Measurements from ENCODE around the gene CREG2.
"Not testable (repeated sequence)": the region's sequence is repeated elsewhere in the genome, so short reads cannot be mapped to it uniquely, and the experiment has no call there.

The CREG2 gene

DNA sequence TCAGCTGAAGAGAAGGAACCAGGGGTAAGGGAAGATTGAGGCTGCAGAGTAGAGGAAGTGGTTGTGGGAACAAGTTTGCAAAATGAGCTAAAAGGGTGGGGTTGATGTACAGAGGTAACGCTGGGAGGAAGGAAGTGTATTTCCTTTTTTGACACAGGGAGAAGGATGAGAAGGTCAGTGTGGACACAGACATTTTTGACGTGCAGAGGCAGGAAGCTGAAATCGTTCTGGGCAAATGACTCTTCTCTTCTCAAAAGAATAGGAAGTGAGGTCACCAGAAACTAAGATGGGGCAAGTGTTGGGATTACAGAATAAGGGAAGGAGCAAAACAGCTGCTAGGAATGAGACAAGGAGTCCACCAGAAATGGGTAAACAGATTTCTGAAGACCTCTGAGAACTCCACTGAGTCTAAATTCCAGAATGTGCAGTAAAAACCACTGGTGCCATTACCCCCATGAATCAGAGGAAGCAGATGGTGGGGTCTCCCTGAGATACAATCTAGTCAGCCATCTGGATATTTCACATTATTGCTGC is 58.8 kb downstream of the CREG2 start:
- H3K9ac ChIP-seq (ENCODE audit: low read length) = no peak overlapping the region
- peaks cover 19% of the 10 kb centered on the region for H3K9me3 ChIP-seq (ENCODE audit: control insufficient read depth, insufficient read depth, low read depth, low read length)
- 0 out of 2 replicates have a peak overlapping the region, but pooled peaks have one; percentile 63 for H3K27ac ChIP-seq (ENCODE audit: low read depth, low read length)
- peak overlapping the region; percentile 26; the same call in 1 of the 2 replicates for H3K4me3 ChIP-seq (ENCODE audit: low read depth, low read length)
- peaks cover 31% of the 10 kb centered on the region for H3K4me1 ChIP-seq (ENCODE audit: control insufficient read depth, insufficient read depth, low read length)
- H3K36me3 ChIP-seq (ENCODE audit: control insufficient read depth, insufficient read depth, low read length) = no peaks in the 10 kb centered on the region
- H3K27me3 ChIP-seq (ENCODE audit: control insufficient read depth, insufficient read depth, low read length) = no peaks in the 10 kb centered on the region

DNA sequence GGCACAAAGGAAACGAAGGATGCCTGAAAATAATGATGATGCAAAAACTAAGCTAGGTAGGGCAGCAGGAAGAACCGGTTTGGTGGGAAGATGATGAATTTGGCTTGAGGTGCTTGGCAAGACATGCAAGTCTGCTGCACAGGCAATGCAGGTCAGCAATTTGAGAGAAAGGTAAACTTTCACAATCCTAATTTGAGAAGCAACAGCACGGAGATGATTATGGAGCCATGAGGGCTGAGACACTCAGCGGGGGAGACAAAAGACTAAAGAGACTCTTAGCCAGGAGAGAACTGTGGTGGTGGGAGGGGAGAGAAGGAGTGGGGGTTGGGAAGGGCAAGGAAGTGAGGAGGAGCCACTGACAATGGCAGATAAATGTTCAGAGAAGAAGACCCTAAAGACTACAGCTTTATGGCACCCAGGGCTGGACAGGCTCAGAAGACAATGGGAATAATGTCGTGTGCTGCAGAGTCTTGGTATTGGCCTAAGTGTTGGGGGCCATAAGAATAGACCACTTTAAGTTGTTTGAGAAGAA is 59.4 kb downstream of the CREG2 start:
- H3K36me3 ChIP-seq (ENCODE audit: control insufficient read depth, insufficient read depth, low read length) = no peaks in the 10 kb centered on the region
- no peaks in the 10 kb centered on the region for H3K27me3 ChIP-seq (ENCODE audit: control insufficient read depth, insufficient read depth, low read length)
- peaks cover 19% of the 10 kb centered on the region for H3K9me3 ChIP-seq (ENCODE audit: control insufficient read depth, insufficient read depth, low read depth, low read length)
- H3K27ac ChIP-seq (ENCODE audit: low read depth, low read length) = peak overlapping the region; percentile 63; the same call in 1 of the 2 replicates
- no peak overlapping the region for H3K9ac ChIP-seq (ENCODE audit: low read length)
- H3K4me3 ChIP-seq (ENCODE audit: low read depth, low read length) = peak overlapping the region; percentile 26
- H3K4me1 ChIP-seq (ENCODE audit: control insufficient read depth, insufficient read depth, low read length) = peaks cover 31% of the 10 kb centered on the region

DNA sequence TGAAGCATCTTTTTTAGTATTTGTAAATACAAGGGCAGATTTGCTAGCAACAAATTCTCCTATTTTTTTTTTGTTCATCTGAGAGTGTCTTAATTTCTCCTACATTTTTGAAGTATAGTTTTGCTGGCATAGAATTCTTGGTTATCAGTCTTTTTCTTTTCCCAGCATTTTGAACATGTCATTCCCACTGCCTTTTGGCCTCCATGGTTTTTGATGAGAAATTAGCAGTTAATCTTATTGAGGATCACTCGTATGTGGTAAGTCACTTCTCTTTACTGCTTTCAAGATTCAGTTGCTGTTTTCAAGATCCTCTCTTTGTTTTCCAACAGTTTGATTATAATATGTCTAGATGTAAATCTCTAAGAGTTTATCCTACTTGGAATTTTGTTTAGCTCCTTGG is 61.9 kb downstream of the CREG2 start:
- no peaks in the 10 kb centered on the region for H3K27me3 ChIP-seq (ENCODE audit: control insufficient read depth, insufficient read depth, low read length)
- H3K4me3 ChIP-seq (ENCODE audit: low read depth, low read length) = no peak overlapping the region
- H3K9me3 ChIP-seq (ENCODE audit: control insufficient read depth, insufficient read depth, low read depth, low read length) = peaks cover 19% of the 10 kb centered on the region
- H3K9ac ChIP-seq (ENCODE audit: low read length) = no peak overlapping the region
- H3K4me1 ChIP-seq (ENCODE audit: control insufficient read depth, insufficient read depth, low read length) = peaks cover 25% of the 10 kb centered on the region
- no peaks in the 10 kb centered on the region for H3K36me3 ChIP-seq (ENCODE audit: control insufficient read depth, insufficient read depth, low read length)
- no peak overlapping the region for H3K27ac ChIP-seq (ENCODE audit: low read depth, low read length)

DNA sequence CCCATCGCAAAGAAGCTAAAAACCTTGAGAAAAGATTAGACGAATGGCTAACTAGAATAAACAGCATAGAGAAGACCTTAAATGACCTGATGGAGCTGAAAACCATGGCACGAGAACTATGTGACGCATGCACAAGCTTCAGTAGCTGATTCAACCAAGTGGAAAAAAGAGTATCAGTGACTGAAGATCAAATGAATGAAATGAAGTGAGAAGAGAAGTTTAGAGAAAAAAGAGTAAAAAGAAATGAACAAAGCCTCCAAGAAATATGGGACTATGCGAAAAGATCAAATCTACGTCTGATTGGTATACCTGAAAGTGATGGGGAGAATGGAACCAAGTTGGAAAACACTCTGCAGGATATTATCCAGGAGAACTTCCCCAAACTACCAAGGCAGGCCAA is 70.7 kb downstream of the CREG2 start:
- H3K9me3 ChIP-seq (ENCODE audit: control insufficient read depth, insufficient read depth, low read depth, low read length); H3K9ac ChIP-seq (ENCODE audit: low read length); H3K4me1 ChIP-seq (ENCODE audit: control insufficient read depth, insufficient read depth, low read length); H3K4me3 ChIP-seq (ENCODE audit: low read depth, low read length); H3K36me3 ChIP-seq (ENCODE audit: control insufficient read depth, insufficient read depth, low read length); H3K27ac ChIP-seq (ENCODE audit: low read depth, low read length); H3K27me3 ChIP-seq (ENCODE audit: control insufficient read depth, insufficient read depth, low read length): not testable (repeated sequence)

DNA sequence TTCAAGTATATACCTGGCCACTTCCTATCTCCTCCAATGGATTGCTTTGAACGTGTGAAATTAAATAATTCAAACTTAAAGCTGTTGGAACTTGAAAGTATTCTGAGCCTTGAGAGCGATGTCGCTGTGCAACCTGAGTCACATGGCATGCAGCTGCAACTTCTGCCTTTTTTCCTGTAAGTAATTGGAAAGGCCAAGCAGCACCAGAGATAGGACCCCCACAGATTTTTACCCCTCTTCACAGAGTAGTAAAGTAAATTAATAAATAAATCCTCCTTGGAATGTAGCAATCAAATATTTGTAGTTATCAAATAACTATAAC is 75.6 kb downstream of the CREG2 start:
- Histone ChIP-seq H3K9me3 (ENCODE audit: control insufficient read depth, insufficient read depth, low read depth, low read length) (no peaks in the 10 kb centered on the region), H3K27ac (ENCODE audit: low read depth, low read length) (no peak overlapping the region), H3K4me3 (ENCODE audit: low read depth, low read length) (no peak overlapping the region), H3K27me3 (ENCODE audit: control insufficient read depth, insufficient read depth, low read length) (peaks cover 4% of the 10 kb centered on the region; the same call in 1 of the 2 replicates), H3K9ac (ENCODE audit: low read length) (no peak overlapping the region), H3K4me1 (ENCODE audit: control insufficient read depth, insufficient read depth, low read length) (peaks cover 4% of the 10 kb centered on the region; the same call in 1 of the 2 replicates), H3K36me3 (ENCODE audit: control insufficient read depth, insufficient read depth, low read length) (no peaks in the 10 kb centered on the region)

DNA sequence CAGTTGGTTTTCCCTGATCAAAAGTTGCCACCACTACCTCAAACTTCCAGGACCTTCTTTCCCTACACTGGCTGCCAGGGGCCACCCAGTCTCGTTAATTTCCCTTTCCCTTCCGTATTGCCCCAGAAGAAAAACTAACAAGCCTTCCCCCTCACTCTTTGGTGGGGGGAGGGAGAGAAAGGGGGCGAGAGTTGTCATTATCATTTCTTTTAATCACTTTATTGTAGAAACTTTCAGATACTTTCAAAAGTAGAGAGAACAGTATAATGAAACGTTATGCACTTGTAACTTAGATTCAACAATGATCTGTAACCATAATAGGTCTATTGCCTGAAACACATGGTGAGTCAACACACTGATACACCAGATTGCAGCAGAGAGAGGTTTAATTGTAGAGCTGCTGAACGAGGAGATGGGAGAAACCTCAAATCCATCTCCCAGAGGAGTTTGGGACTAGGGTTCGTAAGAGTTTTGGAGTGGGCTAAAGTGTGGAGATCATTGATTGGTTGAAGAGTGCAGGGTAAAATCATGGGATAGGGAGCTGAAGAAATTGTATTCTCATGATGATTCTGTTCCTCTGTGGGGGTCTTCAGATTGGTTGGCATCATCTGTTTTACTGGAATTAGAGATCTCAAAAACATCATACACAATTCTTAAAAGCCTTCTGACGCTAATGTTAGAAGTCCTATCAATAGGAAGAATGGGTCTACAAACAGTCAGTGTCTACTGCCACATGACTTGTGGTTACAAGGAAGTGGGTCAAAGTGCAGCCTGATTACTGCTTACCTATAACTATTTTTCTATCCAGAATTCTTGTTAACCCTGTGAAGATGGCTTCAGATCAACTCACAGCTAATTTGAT is 76.2 kb downstream of the CREG2 start:
- H3K27ac ChIP-seq (ENCODE audit: low read depth, low read length) = no peak overlapping the region
- H3K27me3 ChIP-seq (ENCODE audit: control insufficient read depth, insufficient read depth, low read length) = peaks cover 4% of the 10 kb centered on the region; the same call in 1 of the 2 replicates
- no peak overlapping the region for H3K4me3 ChIP-seq (ENCODE audit: low read depth, low read length)
- no peaks in the 10 kb centered on the region for H3K9me3 ChIP-seq (ENCODE audit: control insufficient read depth, insufficient read depth, low read depth, low read length)
- no peaks in the 10 kb centered on the region for H3K36me3 ChIP-seq (ENCODE audit: control insufficient read depth, insufficient read depth, low read length)
- peaks cover 10% of the 10 kb centered on the region; the same call in 1 of the 2 replicates for H3K4me1 ChIP-seq (ENCODE audit: control insufficient read depth, insufficient read depth, low read length)
- H3K9ac ChIP-seq (ENCODE audit: low read length) = no peak overlapping the region

DNA sequence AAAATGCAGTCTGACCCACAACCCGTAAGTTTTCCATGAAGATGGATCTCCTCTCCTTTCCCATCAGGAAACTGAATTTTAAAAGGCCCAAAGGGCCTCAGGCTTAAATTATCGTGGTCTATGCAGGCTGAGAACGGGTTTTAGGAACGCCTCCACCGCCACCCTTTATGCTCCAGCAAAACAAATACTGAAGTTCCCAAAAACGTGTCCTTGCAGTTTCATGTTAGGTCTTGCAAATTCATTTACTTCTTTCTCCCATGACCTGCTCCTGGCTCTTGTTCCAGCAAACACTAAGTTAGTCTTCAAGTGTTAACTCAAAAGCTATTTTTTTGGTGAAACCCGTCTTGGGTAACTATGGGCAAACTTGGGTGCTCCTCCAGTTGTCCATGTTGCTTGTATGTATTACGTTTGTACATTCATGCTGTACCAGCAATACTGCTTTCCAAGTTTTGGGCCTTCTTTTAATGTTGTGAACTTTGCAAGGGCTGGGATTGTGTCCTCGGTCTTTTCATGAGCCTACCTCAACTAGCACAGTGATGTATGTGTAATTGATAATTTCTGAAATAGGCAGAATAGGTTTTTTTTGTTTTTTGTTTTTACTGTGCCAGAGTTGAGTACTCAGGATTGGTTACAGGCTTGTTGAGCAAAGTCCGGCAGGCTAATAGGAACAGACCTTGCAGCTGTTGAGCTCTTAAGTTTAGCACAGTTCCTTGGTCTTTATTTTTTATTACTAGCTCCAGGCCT is 77.0 kb downstream of the CREG2 start:
- no peaks in the 10 kb centered on the region for H3K36me3 ChIP-seq (ENCODE audit: control insufficient read depth, insufficient read depth, low read length)
- peaks cover 4% of the 10 kb centered on the region; the same call in 1 of the 2 replicates for H3K27me3 ChIP-seq (ENCODE audit: control insufficient read depth, insufficient read depth, low read length)
- H3K9me3 ChIP-seq (ENCODE audit: control insufficient read depth, insufficient read depth, low read depth, low read length) = no peaks in the 10 kb centered on the region
- peaks cover 14% of the 10 kb centered on the region; the same call in 1 of the 2 replicates for H3K4me1 ChIP-seq (ENCODE audit: control insufficient read depth, insufficient read depth, low read length)
- H3K4me3 ChIP-seq (ENCODE audit: low read depth, low read length) = no peak overlapping the region
- no peak overlapping the region for H3K9ac ChIP-seq (ENCODE audit: low read length)
- H3K27ac ChIP-seq (ENCODE audit: low read depth, low read length) = no peak overlapping the region

DNA sequence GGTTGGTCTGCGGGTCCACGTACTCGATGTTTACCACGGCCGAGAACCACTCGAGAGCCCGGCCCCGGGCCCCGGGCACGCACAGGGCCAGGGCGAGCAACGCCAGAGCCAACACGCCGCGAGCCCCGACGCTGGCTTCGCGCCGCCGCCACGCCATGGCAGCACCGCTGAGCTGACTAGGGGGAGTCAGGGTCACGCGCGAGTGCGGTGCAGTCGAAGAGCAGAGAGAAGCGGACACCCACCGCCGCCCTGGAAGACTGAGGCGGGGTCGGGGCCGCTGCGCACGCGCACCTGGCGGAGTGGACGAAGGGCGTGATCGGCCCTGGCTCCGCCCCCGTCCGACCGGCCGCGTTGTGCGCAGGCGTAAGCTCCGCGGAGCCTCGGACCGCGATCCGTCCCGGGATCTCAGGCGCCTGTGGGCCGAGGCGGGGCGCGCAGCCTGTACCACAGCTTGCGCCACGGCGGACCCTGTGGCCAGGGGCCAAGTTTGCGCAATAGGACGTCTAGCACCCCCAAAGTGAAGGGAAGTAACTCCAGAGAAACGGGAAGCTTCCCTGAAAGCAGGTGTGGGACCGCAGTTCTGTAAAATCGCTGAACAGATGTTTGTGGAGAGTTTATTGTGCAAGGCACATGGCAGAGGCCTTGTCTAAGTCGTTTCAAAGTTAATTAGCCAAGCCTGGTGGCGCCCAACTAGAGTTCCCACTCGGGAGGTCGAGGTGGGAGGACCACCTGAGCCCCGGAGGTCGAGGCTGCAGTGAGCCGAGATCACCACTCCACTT is 78.7 kb downstream of the CREG2 start, which contains the start of gene RNF149:
RNF149 (minus strand) TSS at position 270 of the 779 bp plus-strand sequence; CDS start at position 157, 113 bp downstream.
- Histone ChIP-seq H3K27me3 (ENCODE audit: control insufficient read depth, insufficient read depth, low read length) (peaks cover 4% of the 10 kb centered on the region; the same call in 1 of the 2 replicates), H3K27ac (ENCODE audit: low read depth, low read length) (peak within 1 kb of the TSS; percentile 54; the same call in 1 of the 2 replicates), H3K4me1 (ENCODE audit: control insufficient read depth, insufficient read depth, low read length) (peaks cover 14% of the 10 kb centered on the region; the same call in 1 of the 2 replicates), H3K36me3 (ENCODE audit: control insufficient read depth, insufficient read depth, low read length) (no peaks in the 10 kb centered on the region), H3K9me3 (ENCODE audit: control insufficient read depth, insufficient read depth, low read depth, low read length) (no peaks in the 10 kb centered on the region), H3K9ac (ENCODE audit: low read length) (peak within 1 kb of the TSS; percentile 70), H3K4me3 (ENCODE audit: low read depth, low read length) (peak within 1 kb of the TSS; percentile 79)

DNA sequence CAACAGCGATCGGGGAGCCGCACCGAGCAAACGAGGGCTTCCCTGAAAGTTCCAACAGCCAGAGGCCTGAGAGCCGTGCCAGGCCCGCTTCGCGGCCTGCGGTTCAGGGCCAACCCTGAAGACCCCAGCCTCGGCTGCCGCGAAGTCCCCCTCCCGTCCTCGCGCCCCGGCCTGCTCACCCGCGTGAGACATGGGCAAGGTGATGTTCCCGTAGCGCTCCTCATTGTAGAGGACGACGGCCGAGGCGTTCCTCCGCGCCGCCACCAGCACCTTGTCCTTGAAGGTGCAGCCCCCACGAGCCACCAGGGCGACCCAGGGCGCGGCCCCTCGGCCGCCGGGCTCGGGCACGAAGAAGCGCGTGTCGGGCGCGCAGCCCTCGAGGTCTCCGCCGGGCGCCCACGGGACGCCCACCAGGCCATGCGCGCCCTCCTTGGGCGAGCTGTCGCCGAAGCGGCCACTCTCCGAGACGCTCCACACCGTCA is 79.3 kb downstream of the CREG2 start:
- H3K9ac ChIP-seq (ENCODE audit: low read length) = peak overlapping the region; percentile 70
- H3K27me3 ChIP-seq (ENCODE audit: control insufficient read depth, insufficient read depth, low read length) = peaks cover 4% of the 10 kb centered on the region; the same call in 1 of the 2 replicates
- H3K36me3 ChIP-seq (ENCODE audit: control insufficient read depth, insufficient read depth, low read length) = no peaks in the 10 kb centered on the region
- H3K4me1 ChIP-seq (ENCODE audit: control insufficient read depth, insufficient read depth, low read length) = peaks cover 14% of the 10 kb centered on the region; the same call in 1 of the 2 replicates
- H3K4me3 ChIP-seq (ENCODE audit: low read depth, low read length) = peak overlapping the region; percentile 79
- no peaks in the 10 kb centered on the region for H3K9me3 ChIP-seq (ENCODE audit: control insufficient read depth, insufficient read depth, low read depth, low read length)
- peak overlapping the region; percentile 54; the same call in 1 of the 2 replicates for H3K27ac ChIP-seq (ENCODE audit: low read depth, low read length)

DNA sequence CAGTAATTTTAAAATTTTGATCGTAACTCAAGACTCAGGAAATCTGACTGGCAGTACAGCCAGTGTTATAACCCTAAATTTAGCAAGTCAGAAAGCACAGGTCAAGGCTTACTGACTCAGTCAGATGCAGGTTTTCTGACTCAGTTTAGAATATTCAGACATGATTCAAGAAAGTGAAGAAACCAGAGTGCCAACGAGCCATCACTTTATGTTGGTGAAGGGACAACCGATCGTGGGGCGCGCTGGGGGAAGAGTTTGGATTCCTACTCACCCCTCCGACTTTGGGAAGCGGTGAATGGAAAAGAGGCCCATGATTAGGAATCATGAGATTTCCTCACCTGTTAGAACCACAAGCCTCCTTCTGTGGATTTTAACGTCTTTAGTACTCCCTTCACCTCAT is 79.8 kb downstream of the CREG2 start:
- H3K4me1 ChIP-seq (ENCODE audit: control insufficient read depth, insufficient read depth, low read length) = peaks cover 14% of the 10 kb centered on the region; the same call in 1 of the 2 replicates
- H3K27ac ChIP-seq (ENCODE audit: low read depth, low read length) = no peak overlapping the region

More for the DNA sequence above, 79.8 kb downstream of the CREG2 start:
- Histone ChIP-seq H3K9ac (ENCODE audit: low read length) (peak overlapping the region; percentile 70), H3K9me3 (ENCODE audit: control insufficient read depth, insufficient read depth, low read depth, low read length) (no peaks in the 10 kb centered on the region), H3K36me3 (ENCODE audit: control insufficient read depth, insufficient read depth, low read length) (0 out of 2 replicates have a peak, but pooled peaks cover 3% of the 10 kb centered on the region), H3K4me3 (ENCODE audit: low read depth, low read length) (peak overlapping the region; percentile 79), H3K27me3 (ENCODE audit: control insufficient read depth, insufficient read depth, low read length) (peaks cover 4% of the 10 kb centered on the region; the same call in 1 of the 2 replicates)
